ENCODE data around the gene ATF6B. TPM values are rescaled to one million over a fixed set of nuclear protein-coding genes. Genes with fewer than 3 reads are reported as not detected.

ATF6B gene
- total and polyA plus RNA-seq, 2 of the 8 experiments (the other 6 are each of a cell fraction or from before 2014, with no cell fraction given) = 38.1 to 42.2 TPM

DNA sequence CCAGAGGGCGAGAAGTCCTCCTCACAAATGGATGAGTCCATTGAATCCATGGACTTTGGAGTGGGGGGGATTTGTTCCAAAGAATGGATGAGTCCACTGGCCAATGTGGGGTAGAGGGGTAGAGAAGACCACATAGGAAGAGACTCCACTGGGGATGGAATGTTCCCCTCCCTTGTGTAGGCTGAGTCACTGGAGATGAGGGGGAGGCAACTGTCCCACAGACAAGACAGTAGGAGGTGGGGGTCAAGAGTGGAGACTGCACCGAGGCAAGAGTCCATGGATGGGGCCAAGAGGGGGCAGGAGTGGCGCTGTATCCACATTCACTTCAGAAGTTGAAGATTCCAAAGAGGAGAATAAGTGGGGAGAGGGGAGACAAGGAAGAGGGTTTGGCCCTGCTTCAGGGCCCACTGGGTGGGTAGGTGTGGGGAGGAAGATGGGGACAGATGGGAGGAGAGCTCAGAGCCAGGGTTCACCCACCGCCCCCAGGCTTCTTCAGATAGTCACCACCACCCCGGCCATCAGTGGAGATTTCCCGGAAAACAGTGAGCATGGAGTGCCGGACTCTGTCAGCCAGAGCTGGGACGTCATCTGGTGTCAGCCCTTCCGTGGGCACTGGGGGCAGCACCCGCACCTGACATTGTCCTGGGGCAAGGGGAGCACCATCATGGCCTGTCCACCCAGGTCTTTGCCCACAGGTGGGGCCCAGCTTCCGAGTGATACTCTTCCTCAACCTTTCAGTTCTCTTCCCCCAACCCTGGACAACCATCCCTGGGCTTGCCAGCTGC is 41.0 kb upstream of the ATF6B start (continued):
- TF ChIP-seq, protein P1, sequence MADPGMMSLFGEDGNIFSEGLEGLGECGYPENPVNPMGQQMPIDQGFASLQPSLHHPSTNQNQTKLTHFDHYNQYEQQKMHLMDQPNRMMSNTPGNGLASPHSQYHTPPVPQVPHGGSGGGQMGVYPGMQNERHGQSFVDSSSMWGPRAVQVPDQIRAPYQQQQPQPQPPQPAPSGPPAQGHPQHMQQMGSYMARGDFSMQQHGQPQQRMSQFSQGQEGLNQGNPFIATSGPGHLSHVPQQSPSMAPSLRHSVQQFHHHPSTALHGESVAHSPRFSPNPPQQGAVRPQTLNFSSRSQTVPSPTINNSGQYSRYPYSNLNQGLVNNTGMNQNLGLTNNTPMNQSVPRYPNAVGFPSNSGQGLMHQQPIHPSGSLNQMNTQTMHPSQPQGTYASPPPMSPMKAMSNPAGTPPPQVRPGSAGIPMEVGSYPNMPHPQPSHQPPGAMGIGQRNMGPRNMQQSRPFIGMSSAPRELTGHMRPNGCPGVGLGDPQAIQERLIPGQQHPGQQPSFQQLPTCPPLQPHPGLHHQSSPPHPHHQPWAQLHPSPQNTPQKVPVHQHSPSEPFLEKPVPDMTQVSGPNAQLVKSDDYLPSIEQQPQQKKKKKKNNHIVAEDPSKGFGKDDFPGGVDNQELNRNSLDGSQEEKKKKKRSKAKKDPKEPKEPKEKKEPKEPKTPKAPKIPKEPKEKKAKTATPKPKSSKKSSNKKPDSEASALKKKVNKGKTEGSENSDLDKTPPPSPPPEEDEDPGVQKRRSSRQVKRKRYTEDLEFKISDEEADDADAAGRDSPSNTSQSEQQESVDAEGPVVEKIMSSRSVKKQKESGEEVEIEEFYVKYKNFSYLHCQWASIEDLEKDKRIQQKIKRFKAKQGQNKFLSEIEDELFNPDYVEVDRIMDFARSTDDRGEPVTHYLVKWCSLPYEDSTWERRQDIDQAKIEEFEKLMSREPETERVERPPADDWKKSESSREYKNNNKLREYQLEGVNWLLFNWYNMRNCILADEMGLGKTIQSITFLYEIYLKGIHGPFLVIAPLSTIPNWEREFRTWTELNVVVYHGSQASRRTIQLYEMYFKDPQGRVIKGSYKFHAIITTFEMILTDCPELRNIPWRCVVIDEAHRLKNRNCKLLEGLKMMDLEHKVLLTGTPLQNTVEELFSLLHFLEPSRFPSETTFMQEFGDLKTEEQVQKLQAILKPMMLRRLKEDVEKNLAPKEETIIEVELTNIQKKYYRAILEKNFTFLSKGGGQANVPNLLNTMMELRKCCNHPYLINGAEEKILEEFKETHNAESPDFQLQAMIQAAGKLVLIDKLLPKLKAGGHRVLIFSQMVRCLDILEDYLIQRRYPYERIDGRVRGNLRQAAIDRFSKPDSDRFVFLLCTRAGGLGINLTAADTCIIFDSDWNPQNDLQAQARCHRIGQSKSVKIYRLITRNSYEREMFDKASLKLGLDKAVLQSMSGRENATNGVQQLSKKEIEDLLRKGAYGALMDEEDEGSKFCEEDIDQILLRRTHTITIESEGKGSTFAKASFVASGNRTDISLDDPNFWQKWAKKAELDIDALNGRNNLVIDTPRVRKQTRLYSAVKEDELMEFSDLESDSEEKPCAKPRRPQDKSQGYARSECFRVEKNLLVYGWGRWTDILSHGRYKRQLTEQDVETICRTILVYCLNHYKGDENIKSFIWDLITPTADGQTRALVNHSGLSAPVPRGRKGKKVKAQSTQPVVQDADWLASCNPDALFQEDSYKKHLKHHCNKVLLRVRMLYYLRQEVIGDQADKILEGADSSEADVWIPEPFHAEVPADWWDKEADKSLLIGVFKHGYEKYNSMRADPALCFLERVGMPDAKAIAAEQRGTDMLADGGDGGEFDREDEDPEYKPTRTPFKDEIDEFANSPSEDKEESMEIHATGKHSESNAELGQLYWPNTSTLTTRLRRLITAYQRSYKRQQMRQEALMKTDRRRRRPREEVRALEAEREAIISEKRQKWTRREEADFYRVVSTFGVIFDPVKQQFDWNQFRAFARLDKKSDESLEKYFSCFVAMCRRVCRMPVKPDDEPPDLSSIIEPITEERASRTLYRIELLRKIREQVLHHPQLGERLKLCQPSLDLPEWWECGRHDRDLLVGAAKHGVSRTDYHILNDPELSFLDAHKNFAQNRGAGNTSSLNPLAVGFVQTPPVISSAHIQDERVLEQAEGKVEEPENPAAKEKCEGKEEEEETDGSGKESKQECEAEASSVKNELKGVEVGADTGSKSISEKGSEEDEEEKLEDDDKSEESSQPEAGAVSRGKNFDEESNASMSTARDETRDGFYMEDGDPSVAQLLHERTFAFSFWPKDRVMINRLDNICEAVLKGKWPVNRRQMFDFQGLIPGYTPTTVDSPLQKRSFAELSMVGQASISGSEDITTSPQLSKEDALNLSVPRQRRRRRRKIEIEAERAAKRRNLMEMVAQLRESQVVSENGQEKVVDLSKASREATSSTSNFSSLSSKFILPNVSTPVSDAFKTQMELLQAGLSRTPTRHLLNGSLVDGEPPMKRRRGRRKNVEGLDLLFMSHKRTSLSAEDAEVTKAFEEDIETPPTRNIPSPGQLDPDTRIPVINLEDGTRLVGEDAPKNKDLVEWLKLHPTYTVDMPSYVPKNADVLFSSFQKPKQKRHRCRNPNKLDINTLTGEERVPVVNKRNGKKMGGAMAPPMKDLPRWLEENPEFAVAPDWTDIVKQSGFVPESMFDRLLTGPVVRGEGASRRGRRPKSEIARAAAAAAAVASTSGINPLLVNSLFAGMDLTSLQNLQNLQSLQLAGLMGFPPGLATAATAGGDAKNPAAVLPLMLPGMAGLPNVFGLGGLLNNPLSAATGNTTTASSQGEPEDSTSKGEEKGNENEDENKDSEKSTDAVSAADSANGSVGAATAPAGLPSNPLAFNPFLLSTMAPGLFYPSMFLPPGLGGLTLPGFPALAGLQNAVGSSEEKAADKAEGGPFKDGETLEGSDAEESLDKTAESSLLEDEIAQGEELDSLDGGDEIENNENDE (IDR thresholded peaks at IDR 0.05; ENCODE audit: insufficient replicate concordance, low read length) = no peak
- TF ChIP-seq SIX5 (IDR thresholded peaks at IDR 0.05; ENCODE audit: low read depth, low read length) (no peak), BCL11A (IDR thresholded peaks at IDR 0.05; ENCODE audit: low read depth in 2 of 2, low read length in 2 of 2) (no peak), SIN3A (conservative IDR thresholded peaks at IDR 0.05 in 1 of 2, IDR thresholded peaks at IDR 0.05 in 1 of 2; ENCODE audit: low read depth in 1 of 2, low read length in 2 of 2) (no peak), BRCA1 (IDR thresholded peaks at IDR 0.05; ENCODE audit: low read depth, low read length) (no peak), KDM1A (IDR thresholded peaks at IDR 0.05; ENCODE audit: borderline replicate concordance, low read length) (no peak), EP300 (IDR thresholded peaks at IDR 0.05; ENCODE audit: borderline replicate concordance in 1 of 2, low read depth in 2 of 2, low read length in 2 of 2) (no peak)
- TF ChIP-seq, protein P2, sequence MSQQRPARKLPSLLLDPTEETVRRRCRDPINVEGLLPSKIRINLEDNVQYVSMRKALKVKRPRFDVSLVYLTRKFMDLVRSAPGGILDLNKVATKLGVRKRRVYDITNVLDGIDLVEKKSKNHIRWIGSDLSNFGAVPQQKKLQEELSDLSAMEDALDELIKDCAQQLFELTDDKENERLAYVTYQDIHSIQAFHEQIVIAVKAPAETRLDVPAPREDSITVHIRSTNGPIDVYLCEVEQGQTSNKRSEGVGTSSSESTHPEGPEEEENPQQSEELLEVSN (IDR thresholded peaks at IDR 0.05) = no peak

Measured in H1 (cell line).